Subcutaneous adipose tissue (tissue), 4 donors: ENCODE data around the gene DPEP2NB. TPM values are rescaled to one million over a fixed set of nuclear protein-coding genes. Genes with fewer than 3 reads are reported as not detected.

ENCODE experiments used
- total RNA-seq, 4 donors: library from RNA; depleted of rRNA; stranded (reverse); fragments of >200 nt; gene quantifications; one replicate each; pipeline ENCODE4 v1.1.0, GENCODE V29; 2016
- TF ChIP-seq, protein P1 (sequence below): fragments of 450-650 bp; IDR thresholded peaks from one replicate; pipeline ENCODE4 v1.5.1; 2016; ENCODE audit warnings: low read depth, mild to moderate bottlenecking, control low read depth, antibody characterized with exemption, moderate library complexity

Gene DPEP2NB
- total RNA-seq, 4 donors from 2014 or later = not detected

GRCh38 chr16:67996666-67997065 is 19.0 kb downstream of the DPEP2NB start:
- TF ChIP-seq, protein P1, sequence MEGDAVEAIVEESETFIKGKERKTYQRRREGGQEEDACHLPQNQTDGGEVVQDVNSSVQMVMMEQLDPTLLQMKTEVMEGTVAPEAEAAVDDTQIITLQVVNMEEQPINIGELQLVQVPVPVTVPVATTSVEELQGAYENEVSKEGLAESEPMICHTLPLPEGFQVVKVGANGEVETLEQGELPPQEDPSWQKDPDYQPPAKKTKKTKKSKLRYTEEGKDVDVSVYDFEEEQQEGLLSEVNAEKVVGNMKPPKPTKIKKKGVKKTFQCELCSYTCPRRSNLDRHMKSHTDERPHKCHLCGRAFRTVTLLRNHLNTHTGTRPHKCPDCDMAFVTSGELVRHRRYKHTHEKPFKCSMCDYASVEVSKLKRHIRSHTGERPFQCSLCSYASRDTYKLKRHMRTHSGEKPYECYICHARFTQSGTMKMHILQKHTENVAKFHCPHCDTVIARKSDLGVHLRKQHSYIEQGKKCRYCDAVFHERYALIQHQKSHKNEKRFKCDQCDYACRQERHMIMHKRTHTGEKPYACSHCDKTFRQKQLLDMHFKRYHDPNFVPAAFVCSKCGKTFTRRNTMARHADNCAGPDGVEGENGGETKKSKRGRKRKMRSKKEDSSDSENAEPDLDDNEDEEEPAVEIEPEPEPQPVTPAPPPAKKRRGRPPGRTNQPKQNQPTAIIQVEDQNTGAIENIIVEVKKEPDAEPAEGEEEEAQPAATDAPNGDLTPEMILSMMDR = no peak

DNA sequence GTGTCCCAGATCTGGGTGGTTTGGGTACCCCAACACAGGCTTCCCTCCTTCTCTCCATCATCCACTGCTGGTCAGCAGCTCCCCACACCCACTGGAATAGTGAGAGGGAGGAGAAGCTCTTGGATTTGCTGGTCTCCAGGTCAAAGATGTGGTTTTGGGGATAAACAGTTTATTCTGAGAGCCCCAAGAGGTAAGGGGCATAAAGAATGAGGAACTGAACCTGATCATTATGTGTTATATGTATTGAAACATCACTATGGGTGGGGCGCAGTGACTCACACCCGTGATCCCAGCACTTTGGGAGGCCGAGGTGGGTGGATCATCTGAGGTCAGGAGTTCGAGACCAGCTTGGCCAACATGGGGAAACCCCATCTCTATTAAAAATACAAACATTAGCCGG is 20.3 kb downstream of the DPEP2NB start:
- TF ChIP-seq, protein P1 = no peak

DNA sequence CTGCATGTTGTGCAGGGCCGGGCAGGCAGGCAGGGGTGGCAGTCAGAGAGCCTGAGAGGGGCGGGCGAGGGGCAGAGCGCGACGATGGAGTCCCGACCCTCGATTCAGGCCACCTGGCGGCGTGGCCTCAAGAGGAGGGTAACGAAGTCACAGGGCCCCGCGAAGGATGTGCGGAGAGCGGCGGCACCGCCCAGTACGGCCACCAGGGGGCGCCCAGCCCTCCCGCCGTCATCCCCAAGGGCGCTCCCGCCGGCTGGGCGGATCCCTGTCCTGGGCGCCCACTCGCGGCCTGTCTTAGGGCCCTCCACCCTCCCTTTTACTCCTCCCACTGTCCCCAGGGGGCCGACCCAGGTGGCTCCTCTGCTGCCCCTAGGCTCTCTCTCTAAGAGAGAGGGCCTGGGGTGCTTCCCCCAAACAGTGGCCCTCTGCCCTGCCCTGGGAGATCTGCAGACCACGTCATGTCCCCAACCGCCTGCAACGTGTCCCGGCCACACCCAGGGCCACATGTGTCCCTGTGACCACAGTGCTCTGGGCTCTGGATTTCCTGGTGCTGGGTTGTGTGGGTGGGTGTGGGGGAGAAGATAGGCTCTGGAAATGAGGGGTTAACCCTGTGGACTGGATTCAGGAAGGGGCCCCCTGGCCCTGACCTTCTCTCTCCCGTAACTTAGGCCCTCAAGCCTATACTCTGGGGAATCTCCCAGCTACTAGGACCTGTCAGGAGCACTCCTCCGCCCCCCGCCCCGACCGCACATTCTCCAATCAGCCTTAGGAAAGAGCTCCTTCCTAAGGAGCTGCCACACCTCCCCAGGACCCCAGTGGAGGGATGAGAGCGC is 22.3 kb downstream of the DPEP2NB start:
- TF ChIP-seq, protein P1 = no peak

DNA sequence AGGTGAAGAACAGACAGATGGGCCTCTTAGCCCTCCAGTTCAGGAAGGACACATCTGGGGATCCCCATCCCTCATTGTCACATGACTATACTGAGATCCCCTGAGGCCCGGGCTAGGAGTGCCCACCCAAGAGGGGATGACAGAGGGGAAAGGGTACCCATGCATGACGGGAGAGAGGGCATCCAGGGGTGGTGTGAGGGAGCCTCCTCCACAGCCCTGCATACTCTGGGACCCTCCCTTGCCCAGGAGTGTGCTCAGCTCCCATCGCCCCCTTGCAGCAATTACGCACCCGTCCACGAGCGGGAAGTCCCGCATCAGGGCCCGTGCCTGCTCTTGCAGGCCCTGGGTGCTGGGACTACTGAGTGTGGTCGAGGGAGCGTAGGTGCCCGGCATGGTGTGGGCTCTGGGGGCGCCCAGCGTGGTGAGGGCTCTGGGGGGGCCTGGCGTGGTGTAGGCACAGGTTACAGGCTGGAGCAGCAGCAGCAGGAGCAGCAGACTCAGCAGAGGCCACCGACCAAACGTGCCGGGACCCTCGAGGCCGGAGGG is 23.0 kb downstream of the DPEP2NB start:
- TF ChIP-seq, protein P1 = no peak

DNA sequence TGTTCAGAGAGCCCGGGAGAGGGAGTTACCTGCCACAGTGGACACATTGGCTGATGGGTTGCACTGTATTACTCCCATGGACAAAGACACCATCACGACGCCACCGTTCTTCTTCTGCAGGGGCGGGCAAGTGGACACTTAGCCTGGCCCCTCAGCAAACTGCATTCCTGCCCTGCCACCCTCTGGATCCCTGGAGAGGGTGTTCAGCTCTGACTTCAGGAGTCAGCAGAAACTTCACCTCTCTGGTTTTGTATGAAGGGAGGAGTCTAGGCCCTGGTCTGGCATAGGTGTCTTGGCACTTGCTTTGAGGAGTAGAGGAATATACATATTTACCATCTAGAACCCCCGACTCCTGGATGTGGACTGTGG is 25.7 kb downstream of the DPEP2NB start:
- TF ChIP-seq, protein P1 = no peak

DNA sequence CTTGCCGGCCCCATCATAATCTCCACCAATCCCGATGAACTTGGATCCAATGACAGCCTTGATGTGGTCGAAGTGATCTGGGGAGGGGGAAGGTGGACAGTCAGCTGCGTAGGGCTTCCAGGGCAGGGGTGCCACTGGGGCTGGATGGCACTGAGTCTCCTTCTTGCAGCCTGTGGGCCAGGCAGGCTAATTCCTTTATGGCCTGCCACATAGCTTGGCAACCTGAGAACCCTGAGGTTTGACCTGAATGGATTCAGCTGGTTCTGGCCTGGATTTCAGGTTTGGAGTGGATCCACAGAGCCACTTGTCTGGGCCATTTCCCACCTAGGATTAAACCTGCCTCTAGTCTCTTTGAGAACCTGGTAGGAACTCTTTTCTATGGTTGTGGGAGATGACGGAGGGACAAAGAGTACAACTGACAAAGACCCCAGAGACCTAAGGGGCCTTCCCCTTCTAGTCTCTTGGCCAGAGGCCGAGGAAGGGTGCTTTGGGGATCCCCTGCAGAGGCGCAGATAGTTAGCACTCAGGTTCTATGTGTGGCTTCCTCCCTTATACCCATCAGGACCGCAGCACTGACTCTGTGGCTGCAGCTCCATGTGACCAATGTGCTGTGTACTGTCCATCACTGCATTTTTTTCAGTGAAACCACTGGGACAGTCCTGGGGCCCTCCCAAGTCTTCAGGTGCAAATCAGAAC is 26.2 kb downstream of the DPEP2NB start:
- TF ChIP-seq, protein P1 = no peak

GRCh38 chr16:67988675-67989074 is 27.0 kb downstream of the DPEP2NB start:
- TF ChIP-seq, protein P1 = no peak
